HG03558 (cell line): ENCODE results near the gene SLC35A4.
"Not testable (repeated sequence)": the region's sequence is repeated elsewhere in the genome, so short reads cannot be mapped to it uniquely, and the experiment has no call there.

Experiments
- ATAC-seq: cut with Tn5 transposase; IDR thresholded peaks from one replicate; pipeline ENCODE4 v1.9.1; 2021; ENCODE audit warnings: moderate number of reproducible peaks; ENCODE audit not compliant: unreplicated experiment; ENCODE audit errors: extremely low read depth

SLC35A4 gene

DNA sequence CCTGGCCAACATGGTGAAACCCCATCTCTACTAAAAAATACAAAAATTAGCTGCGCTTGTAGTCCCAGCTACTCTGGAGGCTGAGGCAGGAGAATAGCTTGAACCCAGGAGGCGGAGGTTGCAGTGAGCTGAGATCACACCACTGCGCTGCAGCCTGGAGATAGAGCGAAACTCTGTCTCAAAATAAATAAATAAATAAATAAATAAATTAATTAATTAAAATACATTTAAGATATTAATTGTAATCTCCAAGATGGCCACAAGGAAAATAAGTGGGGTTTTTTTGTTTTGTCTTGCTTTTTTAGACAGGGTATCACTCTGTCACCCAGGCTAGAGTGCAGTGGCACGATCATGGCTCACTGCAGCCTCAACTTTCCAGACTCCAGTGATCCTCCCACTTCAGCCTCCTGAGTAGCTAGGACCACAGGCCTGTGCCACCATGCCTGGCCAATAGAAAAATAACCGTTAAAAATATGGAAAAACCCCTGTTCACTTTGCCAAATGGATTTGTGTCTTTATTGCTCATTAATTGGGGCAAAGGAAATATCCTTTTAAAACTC lies 14.6 kb downstream of the SLC35A4 start:
- not testable (repeated sequence) for ATAC-seq

DNA sequence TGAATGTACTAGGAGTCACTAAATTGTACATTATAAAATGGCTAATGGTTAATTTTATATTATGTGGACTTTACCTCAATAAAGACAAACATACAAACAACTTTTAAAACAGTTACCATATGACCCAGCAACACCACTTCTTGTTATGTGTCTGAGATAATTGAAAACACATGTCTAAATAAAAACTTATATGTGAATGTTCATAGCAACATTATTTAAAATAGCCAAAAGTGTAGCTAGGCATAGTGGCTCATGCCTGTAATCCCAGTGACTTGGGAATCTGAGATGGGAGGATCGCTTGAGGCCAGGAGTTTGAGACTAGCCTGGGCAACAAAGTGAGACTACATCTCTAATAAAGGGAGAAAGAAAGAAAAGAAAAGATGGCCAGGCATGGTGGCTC lies 22.9 kb downstream of the SLC35A4 start:
- no peak for ATAC-seq

DNA sequence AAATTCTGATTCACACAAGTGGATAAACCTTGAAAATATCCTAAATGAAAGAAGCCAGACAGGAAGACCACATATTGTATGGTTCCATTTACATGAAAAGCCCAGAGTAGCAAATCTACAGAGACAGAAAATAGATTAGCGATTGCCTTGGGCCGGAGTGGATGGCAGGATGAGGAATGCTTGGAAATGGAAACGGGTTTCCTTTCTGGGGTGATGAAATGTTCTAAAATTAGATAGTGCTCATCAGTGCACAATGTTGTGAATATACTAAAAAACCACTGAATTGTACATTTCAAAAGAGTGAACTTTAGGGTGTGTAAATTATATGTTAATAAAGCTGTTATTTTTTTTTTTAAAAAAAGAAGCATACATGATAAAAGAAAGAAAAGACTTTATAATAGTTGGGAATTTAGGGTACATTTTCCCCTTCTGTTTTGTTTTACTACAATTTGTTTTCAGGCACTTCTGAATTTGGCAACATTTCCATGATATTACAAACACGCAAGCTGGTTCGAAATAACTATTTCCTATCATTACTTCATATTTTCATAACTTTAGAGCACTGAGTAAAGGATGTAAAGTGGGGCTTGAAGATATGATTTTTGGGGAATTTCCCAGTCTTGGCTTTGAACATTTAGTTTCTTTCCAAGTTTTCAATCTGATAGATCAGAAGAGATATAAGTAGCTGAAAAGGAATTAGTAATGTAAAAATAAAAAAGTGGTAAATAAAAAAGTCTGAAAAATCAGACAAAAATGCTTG lies 23.9 kb downstream of the SLC35A4 start:
- ATAC-seq: no peak

DNA sequence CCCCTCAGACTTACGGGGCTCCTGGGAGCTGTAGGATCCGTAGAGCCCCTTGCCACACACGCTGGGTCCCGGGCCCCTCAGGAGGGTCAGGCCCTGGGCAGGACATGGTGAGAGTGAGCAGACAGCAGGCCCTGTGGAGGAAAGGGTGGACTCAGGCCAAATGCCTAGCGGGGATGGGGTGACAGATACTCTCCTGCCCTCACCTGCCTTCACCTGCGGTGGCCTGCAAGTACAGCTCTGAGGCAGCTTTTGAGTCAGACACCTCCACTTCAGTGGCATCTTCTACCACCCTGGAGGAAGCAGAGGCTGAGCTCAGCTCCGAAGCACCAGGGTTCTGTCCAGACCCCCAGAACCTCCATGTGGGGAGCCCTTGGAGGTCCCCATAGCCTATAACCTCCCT lies 26.2 kb downstream of the SLC35A4 start:
- no peak for ATAC-seq

DNA sequence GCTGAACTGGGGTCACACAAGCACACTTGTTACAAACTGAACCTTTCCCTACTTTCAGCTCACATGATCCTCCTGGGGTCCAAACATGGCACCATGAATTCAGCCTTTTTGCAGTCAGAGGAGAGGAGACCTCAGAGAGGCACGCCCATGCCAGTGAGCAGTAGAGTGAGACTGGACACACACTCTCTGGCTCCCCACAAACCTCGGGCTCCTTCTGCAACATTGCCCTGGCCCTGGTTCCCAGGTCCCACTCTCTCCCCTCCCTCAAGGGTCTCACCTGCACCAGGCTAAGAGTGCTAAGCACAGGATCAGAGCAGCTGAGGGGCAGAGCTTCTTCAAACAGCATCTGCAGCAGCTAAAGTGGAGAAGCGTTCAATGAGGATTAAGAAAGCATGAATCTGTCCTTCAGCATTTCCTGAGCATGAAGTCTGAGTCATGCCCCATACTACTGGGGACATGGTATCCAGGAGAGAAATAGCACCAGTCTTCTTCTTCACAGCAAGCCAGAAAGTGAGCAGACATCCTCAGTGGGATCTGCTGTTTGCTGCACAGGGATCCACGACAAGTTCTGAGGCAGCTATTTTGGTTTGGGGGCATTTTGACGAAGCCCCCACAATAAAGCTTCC lies 27.2 kb downstream of the SLC35A4 start:
- ATAC-seq: no peak

DNA sequence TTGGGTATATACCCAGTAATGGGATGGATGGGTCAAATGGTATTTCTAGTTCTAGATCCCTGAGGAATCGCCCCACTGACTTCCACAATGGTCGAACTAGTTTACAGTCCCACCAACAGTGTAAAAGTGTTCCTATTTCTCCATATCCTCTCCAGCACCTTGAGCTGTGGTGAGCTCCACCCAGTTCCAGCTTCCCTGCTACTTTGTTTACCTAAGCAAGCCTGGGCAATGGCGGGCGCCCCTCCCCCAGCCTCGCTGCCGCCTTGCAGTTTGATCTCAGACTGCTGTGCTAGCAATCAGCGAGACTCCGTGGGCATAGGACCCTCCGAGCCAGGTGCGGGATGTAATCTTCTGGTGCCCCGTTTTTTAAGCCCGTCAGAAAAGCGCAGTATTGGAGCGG lies 28.4 kb downstream of the SLC35A4 start:
- ATAC-seq: not testable (repeated sequence)

DNA sequence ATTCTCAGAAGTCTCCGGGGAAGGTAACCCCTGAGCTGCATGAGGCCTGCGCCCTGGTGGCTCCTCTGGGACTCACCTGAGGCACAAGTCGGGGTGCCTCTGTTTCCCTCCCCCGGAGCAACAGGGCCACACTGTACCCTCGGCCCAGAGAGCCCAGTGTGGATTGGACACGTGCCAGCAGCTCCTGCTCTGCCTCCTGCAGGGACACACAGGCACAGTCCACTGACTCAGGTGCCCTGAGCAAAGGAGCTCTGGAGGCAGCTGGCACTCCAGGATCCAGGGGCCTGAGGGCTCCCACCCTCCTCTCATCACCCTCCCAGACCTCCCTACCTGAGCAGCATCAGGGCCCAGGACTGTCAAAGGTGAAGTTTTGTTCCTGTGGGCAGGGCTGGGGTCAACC lies 29.5 kb downstream of the SLC35A4 start:
- no peak for ATAC-seq

DNA sequence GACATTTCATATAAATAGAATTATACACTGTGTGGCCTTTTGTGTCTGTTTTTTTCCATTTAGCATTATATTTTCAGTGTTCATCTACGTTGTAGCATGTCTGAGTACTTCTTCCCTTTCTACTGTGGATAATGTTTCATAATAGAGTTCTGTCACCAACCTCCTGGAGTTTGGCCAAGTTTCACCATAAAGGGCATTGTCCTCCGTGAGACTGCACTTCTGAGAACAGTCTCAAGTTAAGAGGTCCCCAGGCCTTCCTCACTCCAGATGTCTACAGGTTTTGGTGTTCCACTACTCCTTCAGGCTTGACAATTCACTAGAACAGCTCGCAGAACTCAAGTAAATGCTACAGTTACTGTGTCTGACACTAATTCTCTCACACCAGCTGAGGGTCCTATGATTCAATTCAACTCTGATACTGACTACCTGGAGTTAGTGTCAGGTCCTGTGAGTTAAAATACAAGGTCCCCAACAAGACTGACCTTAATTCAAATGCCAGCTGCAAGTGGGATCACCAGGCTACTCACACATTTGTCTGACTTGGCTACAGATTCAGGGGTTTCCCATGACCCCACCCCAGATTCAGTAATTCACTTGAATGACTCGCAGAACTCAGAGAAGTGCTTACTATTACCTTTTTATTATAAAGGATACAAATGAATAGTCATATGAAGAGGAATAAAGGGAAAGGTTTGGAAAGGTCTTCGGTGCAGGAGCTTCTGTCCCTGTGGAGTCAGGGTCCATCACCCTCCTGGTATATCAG lies 31.1 kb downstream of the SLC35A4 start:
- no peak for ATAC-seq

DNA sequence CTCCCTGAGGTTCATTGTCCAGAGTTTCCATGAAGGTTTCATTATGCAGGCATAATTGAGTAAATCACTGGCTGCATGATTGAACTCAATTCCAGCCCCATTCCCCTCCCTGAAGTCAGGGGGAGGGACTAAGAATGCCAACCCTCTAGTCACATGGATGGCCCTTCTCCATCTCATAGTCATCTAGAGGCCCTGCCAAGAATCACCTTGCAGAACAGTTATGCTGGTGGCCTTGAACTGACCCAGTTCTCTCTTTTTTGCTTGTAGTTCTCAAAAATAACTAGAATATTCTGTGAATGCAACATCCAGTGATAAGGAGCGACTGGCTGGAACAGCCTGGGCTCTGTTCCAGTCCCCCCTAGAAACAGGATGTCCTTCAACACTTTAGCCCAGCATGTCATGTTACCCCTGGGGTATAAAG lies 31.7 kb downstream of the SLC35A4 start:
- no peak for ATAC-seq

DNA sequence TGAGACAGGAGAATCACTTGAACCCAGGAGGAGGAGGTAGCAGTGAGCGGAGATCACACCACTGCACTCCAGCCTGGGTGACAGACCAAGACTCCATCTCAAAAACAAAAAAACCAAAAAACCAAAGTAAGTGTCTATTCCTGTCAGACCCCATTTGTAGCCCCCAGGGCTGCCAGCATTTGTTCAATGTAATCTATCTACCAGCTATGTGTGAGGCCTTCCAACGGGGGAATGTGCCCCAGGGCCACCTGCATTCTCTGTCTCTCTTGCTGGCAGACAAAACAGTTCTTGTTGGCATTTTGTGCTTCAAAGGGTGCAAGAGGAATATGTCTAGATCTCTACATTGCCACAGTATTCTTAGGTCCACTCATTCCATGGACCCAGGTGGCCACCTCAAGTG lies 34.2 kb downstream of the SLC35A4 start:
- ATAC-seq: no peak

DNA sequence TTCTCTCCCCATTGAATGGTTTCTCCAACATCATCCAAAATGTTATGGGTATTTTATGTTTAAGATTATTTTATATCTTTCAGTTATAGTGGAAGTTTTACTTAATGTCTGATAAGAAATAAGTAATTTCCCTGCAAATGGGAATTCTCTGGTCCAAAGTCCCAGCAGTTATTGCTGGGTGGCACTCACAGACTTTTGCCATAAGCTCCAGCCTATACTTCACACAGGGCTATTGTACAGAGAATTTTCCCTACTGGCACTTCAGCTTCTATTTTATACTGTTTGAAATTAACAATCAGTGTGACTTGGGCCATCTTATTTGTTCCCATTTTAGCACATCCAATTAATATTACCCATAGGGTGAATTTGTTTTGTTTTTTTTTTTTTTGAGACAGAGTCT lies 35.5 kb downstream of the SLC35A4 start:
- no peak for ATAC-seq

DNA sequence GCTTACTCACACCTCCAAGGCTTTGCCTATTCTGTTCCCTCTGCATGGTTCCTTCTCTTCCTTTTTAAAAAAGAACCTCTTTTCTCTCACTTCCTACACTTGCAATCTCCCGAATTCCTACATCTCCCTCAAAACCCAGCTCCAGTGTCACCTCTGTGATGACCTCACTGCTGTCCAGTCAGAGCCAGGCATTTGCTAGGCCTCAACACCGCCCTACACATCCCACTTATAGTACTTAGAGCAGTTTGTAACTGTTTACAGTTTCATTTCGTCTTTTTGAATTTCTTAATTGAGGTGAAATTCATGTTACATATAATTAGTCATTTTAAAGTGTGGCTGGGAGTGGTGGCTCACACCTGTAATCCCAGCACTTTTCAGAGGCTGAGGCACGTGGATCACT lies 37.5 kb downstream of the SLC35A4 start:
- ATAC-seq: no peak

DNA sequence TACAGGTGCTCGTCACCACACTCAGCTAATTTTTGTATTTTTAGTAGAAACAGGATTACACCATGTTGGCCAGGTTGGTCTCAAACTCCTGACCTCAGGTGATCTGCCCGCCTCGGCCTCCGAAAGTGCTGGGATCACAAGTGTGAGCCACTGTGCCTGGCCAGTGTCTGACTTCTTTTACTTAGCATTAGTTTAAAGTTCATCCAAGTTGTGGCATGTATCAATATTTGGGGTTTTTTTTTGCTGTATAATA lies 38.7 kb downstream of the SLC35A4 start:
- ATAC-seq: not testable (repeated sequence)

DNA sequence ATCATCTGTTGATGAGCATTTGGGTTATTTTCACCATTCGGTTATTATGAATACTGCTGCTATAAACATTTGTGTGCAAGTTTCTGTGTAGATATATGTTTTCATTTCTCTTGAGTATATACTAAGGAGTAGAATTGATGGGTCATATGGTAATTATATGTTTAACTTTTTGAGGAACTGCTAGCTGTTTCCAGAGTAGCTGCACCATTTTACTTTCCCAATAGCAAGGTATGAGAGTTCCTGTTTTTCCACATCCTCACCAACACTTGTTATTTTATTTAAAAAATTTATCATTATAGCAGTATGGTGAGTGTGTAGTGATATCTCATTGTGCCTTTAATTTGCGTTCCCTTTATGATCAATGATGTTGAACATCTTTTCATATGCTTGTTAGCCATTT lies 39.1 kb downstream of the SLC35A4 start:
- ATAC-seq: no peak

DNA sequence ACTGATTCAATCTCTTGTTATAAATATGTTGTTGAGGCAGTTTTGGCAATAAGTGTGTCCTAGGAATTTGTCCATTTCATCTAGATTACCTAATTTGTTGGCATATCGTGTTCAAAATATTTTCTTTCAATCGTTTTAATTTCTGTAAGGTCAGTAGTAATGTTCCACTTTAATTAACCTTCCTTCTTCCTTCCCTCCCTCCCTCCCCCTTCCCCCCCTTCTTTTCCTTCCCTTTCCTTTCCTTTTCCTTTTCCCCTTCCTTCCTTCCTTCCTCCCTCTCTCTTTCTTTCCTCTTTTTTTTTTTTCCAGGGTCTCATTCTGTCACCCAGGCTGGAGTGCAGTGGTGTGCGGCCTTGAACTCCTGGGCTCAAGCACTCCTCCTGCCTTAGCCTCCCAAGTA lies 41.3 kb downstream of the SLC35A4 start:
- no peak for ATAC-seq

DNA sequence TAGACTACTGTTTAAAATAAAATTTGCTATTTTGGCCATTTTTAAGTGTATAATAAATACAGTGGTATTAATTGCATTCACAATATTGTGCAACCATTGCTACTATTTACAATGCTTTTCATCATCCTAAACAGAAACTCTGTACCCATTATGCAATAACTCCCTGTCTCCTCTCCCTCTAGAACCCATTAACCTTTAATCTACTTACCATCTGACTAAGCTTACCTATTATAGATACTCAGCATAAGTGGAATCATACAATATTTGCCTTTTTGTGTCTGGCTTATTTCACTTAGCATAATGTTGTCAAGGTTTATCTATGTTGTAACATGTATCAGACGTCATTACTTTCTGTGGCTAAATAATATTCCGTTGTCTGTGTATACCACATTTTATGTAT lies 42.4 kb downstream of the SLC35A4 start:
- ATAC-seq: no peak

DNA sequence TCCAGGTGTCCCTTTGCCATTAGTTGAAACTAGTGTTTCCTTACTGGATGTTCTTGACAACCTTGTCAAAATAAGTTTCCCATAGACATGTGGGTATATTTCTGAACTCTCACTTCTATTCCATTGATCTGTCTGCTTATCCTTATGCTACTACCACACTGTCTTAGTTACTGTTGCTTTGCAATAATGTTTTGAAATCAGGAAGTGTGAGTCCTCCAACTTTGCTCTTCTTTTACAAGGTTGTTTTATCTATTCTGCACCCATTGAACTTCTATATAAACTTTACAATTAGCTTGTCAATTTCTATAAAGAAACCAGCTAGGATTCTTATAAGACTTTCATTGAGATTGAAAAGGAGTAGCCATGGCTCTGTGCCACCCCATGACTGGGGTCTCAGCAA lies 44.1 kb downstream of the SLC35A4 start:
- no peak for ATAC-seq

DNA sequence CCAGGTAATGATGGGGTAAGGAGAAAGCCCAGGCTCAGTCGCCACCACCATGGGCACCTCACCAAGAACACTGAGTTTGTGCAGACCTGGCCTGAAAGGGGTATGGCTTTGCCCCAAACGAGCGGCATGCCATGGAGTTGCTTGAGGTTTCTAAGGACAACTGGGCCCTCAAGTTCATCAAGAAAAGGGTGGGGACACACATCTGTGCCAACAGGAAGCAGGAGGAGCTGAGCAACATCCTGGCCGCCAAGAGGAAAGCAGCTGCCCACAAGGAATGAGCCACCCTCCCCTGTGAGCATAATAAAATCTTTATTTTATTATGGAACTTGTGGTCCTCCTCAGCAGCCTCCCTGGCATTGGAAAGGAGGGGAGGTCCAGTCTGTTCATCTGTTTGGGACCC lies 44.5 kb downstream of the SLC35A4 start:
- no peak for ATAC-seq

DNA sequence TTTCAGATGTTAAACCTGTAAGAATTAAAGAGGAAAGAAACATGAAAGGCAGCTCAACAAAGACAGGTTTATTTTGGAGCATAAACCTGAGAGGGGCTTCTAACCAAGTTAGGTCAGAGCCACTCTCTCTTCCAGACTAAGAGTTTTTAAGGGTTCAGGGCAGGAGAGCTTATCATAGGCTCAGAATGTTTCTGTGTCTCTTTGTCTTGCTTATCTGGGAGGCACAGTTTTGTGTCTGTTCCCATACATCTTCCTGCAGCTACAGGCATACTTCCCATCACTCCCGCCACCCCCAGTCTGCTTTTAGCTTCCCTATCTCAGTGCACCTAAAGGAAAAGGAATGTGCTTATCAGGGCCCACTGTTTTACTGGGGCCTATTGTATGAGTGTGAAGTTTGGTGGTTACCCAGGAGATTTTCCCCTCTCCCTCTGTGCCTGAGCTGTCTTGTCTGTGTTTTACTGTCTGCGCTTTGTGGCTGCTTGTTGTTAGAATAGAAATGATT lies 46.4 kb downstream of the SLC35A4 start:
- no peak for ATAC-seq
